HepG2 (cell line): ENCODE data around the gene GFRA4. TPM values are rescaled to one million over a fixed set of nuclear protein-coding genes. Genes with fewer than 3 reads are reported as not detected.

ENCODE experiments used
- ATAC-seq: fragments of 200-7000 bp; cut with Tn5 transposase; 3 replicates; pipeline ENCODE4 v1.9.1; 2020; ENCODE audit warnings: mild to moderate bottlenecking, moderate library complexity
- BruUV-seq: library from RNA; stranded (reverse); fragments of 400-500 nt; replicated peaks from 2 replicates; lab custom pipeline; 2021; lab: Mats Ljungman, UMichigan
- CTCF ChIA-PET: fragments of 300-600 bp; formaldehyde crosslinking; extraction: SDS; loops from one replicate; lab custom pipeline; 2021; ENCODE audit warnings: low total read pairs, inconsistent platforms, low intra/inter-chr PET ratio; lab: Yijun Ruan, JAX
- POLR2A ChIA-PET: fragments of 350-600 bp; sonication (Branson Sonifier 250); formaldehyde crosslinking; loops from one replicate; lab custom pipeline; 2020; ENCODE audit warnings: antibody characterized with exemption, inconsistent platforms; lab: Yijun Ruan, JAX
- DNase-seq: peaks from one replicate; pipeline ENCODE4 v3.0.0-alpha.2; 2015; ENCODE audit warnings: low spot score
- FAIRE-seq: peaks from 3 replicates; lab custom pipeline; 2011; peaks lifted over from hg19 to GRCh38; lab: Jason Lieb, UNC
- H2AFZ ChIP-seq: one replicate; pipeline ENCODE4 v1.6.1; 2011; ENCODE audit warnings: low read length, inconsistent platforms
- H3K27ac ChIP-seq: fragments of 300-600 bp; 3 replicates; pipeline ENCODE4 v1.8.0; 2011; ENCODE audit warnings: mixed run types, mild to moderate bottlenecking, mixed read lengths, low read length, inconsistent platforms; ENCODE audit not compliant: insufficient read depth; ENCODE audit errors: extremely low read length
- H3K27me3 ChIP-seq, 2 experiments: fragments of 200-600 bp in 1 of 2; 2 replicates in 1 of 2; 3 replicates in 1 of 2; pipeline versions ENCODE4 v1.6.0 to v1.8.0; 2011; ENCODE audit warnings: low read length in 2 of 2, mild to moderate bottlenecking in 2 of 2, moderate library complexity in 2 of 2, inconsistent platforms in 1 of 2; ENCODE audit not compliant: insufficient read depth in 2 of 2, control insufficient read depth in 1 of 2
- H3K36me3 ChIP-seq, 2 experiments: fragments of 200-600 bp in 1 of 2; replicated peaks in 1 of 2; 2 replicates in 1 of 2; 3 replicates in 1 of 2; pipeline versions ENCODE4 v1.5.1 to v1.8.0; 2011; ENCODE audit warnings: low read length in 2 of 2, inconsistent platforms in 1 of 2; ENCODE audit not compliant: insufficient read depth in 2 of 2, control insufficient read depth in 1 of 2
- H3K4me1 ChIP-seq: 2 replicates; pipeline ENCODE4 v1.5.1; 2012; ENCODE audit warnings: low read length, inconsistent platforms; ENCODE audit not compliant: insufficient read depth
- H3K4me2 ChIP-seq: 2 replicates; pipeline ENCODE4 v1.6.0; 2011; ENCODE audit warnings: low read depth, low read length, inconsistent platforms
- H3K4me3 ChIP-seq, 3 experiments: fragments of 200-600 bp in 1 of 3; sonication (generic), shearing (Covaris generic) in 1 of 3; replicated peaks in 1 of 3; 2 replicates each; pipeline ENCODE4 v1.5.1; 2011 to 2016; ENCODE audit warnings: low read length in 3 of 3, inconsistent platforms in 2 of 3, low read depth in 2 of 3, mild to moderate bottlenecking in 2 of 3, control low read depth in 1 of 3, mixed read lengths in 1 of 3; ENCODE audit not compliant: insufficient read depth in 1 of 3
- H3K79me2 ChIP-seq: one replicate; pipeline ENCODE4 v1.6.1; 2011; ENCODE audit warnings: low read length, inconsistent platforms; ENCODE audit not compliant: insufficient read depth
- H3K9ac ChIP-seq: 2 replicates; pipeline ENCODE4 v1.6.0; 2011; ENCODE audit warnings: mild to moderate bottlenecking, low read depth, low read length, inconsistent platforms; ENCODE audit not compliant: insufficient read depth
- H3K9me3 ChIP-seq: 2 replicates; pipeline ENCODE4 v1.5.1; 2012; ENCODE audit warnings: mild to moderate bottlenecking, low read length
- H4K20me1 ChIP-seq: 2 replicates; pipeline ENCODE4 v1.6.0; 2011; ENCODE audit warnings: inconsistent platforms, mild to moderate bottlenecking, low read length, moderate library complexity; ENCODE audit not compliant: insufficient read depth
- DMAP1 ChIP-seq: IDR thresholded peaks from 2 replicates; pipeline ENCODE4 v1.6.1; 2016
- EZH2 ChIP-seq: conservative IDR thresholded peaks from 2 replicates; pipeline ENCODE4 v1.6.1; 2012; ENCODE audit warnings: mild to moderate bottlenecking, low read depth, low read length, moderate library complexity
- FOSL1 ChIP-seq: sonication (generic); formaldehyde crosslinking; IDR thresholded peaks from 2 replicates; pipeline ENCODE4 v1.9.0; 2021; ENCODE audit warnings: missing genetic modification reagents, borderline replicate concordance
- NFE2L2 ChIP-seq: fragments of 150-350 bp; IDR thresholded peaks from 2 replicates; pipeline ENCODE4 v1.6.1; 2014; ENCODE audit warnings: low read length
- NFYB ChIP-seq: sonication (generic); formaldehyde crosslinking; IDR thresholded peaks from 2 replicates; pipeline ENCODE4 v1.4.0; 2020; ENCODE audit warnings: missing genetic modification reagents
- POLR2A ChIP-seq, 2 experiments: IDR thresholded peaks; 2 replicates each; pipeline ENCODE4 v1.6.1; 2011; ENCODE audit warnings: low read depth in 2 of 2, low read length in 2 of 2, mild to moderate bottlenecking in 1 of 2, moderate library complexity in 1 of 2; ENCODE audit not compliant: insufficient read depth in 1 of 2
- RBFOX2 ChIP-seq: fragments of 200-400 bp; formaldehyde crosslinking; IDR thresholded peaks from 2 replicates; pipeline ENCODE4 v1.6.1; 2017; ENCODE audit warnings: low read depth, mild to moderate bottlenecking, low read length
- SP1 ChIP-seq, 2 experiments: fragments of 450-650 bp in 1 of 2; sonication (generic) in 1 of 2; formaldehyde crosslinking in 1 of 2; IDR thresholded peaks; 2 replicates each; pipeline versions ENCODE4 v1.4.0 to v1.6.1; 2016 to 2020; ENCODE audit warnings: missing genetic modification reagents in 1 of 2
- THYN1 ChIP-seq: sonication (generic); formaldehyde crosslinking; IDR thresholded peaks from 2 replicates; pipeline ENCODE4 v1.8.1; 2023; ENCODE audit warnings: low read depth, mild to moderate bottlenecking, moderate library complexity, missing genetic modification reagents, borderline replicate concordance
- ZNF12 ChIP-seq: sonication (generic); formaldehyde crosslinking; IDR thresholded peaks from 2 replicates; pipeline ENCODE4 v1.5.0; 2020; ENCODE audit warnings: missing genetic modification reagents
- ZNF383 ChIP-seq: sonication (generic); formaldehyde crosslinking; IDR thresholded peaks from 2 replicates; pipeline ENCODE4 v1.4.0; 2020; ENCODE audit warnings: missing genetic modification reagents, mild to moderate bottlenecking, borderline replicate concordance
- ZNF451 ChIP-seq: sonication (generic); formaldehyde crosslinking; IDR thresholded peaks from 2 replicates; pipeline ENCODE4 v1.5.0; 2020; ENCODE audit warnings: mild to moderate bottlenecking, missing genetic modification reagents
- ZNF780A ChIP-seq: sonication (generic); formaldehyde crosslinking; IDR thresholded peaks from 2 replicates; pipeline ENCODE4 v1.8.0; 2022; ENCODE audit warnings: mild to moderate bottlenecking, missing genetic modification reagents, moderate library complexity
- ZNF841 ChIP-seq: sonication (generic); formaldehyde crosslinking; IDR thresholded peaks from 2 replicates; pipeline ENCODE4 v1.8.1; 2023; ENCODE audit warnings: missing genetic modification reagents, borderline replicate concordance
- WGBS: methylation state at CpG from one replicate; pipeline ENCODE4 v1.1.6; 2017; ENCODE audit warnings: low lambda C conversion rate; 5-methylcytosine and 5-hydroxymethylcytosine counted together
- in situ Hi-C: cut with HindIII; loops from 2 replicates; pipeline ENCODE4 v1.10.0; 2017; ENCODE audit warnings: low pct_unique_long_range_greater_than_20kb; ENCODE audit not compliant: extremely low pct_ligation_motif_present
- intact Hi-C: fragments of 100-400 bp; cut with micrococcal nuclease; formaldehyde crosslinking; loops from one replicate; pipeline ENCODE4 v1.10.0; 2022; ENCODE audit not compliant: unreplicated experiment
- polyA plus RNA-seq, 8 experiments: library from polyadenylated mRNA; depleted of rRNA in 3 of 8; stranded (reverse) in 7 of 8; unstranded in 1 of 8; fragments of >200 nt; fragmentation: Illumina TruSeq in 4 of 8; extraction: Trizol in 4 of 8; gene quantifications; 2 replicates each; pipeline versions ENCODE4 v1.2.1 to v1.2.3, GENCODE V29; 2011 to 2016; ENCODE audit warnings: low read depth in 4 of 8, missing spikeins in 1 of 8, mixed read lengths in 1 of 8; ENCODE audit not compliant: insufficient read depth in 1 of 8
- total RNA-seq, 5 experiments: library from RNA; depleted of rRNA; stranded (reverse); fragments of >200 nt; fragmentation: Illumina TruSeq; extraction: Trizol; gene quantifications; 2 replicates each; pipeline ENCODE4 v1.2.3, GENCODE V29; 2016; ENCODE audit warnings: low read depth in 1 of 5
- TF ChIP-seq, protein P1 (sequence below): sonication (generic); formaldehyde crosslinking; IDR thresholded peaks from 2 replicates; pipeline ENCODE4 v1.5.1; 2020; ENCODE audit warnings: missing genetic modification reagents, mild to moderate bottlenecking, borderline replicate concordance
- TF ChIP-seq, protein P2 (sequence below): sonication (generic); formaldehyde crosslinking; conservative IDR thresholded peaks from 2 replicates; pipeline ENCODE4 v1.5.0; 2020; ENCODE audit warnings: missing genetic modification reagents
- TF ChIP-seq, protein P3 (sequence below): sonication (generic); formaldehyde crosslinking; IDR thresholded peaks from 2 replicates; pipeline ENCODE4 v1.4.0; 2020; ENCODE audit warnings: missing genetic modification reagents

The GFRA4 gene
- total and polyA plus RNA-seq, 2 of the 13 experiments (the other 11 are each of a cell fraction or from before 2014, with no cell fraction given) = not detected

DNA sequence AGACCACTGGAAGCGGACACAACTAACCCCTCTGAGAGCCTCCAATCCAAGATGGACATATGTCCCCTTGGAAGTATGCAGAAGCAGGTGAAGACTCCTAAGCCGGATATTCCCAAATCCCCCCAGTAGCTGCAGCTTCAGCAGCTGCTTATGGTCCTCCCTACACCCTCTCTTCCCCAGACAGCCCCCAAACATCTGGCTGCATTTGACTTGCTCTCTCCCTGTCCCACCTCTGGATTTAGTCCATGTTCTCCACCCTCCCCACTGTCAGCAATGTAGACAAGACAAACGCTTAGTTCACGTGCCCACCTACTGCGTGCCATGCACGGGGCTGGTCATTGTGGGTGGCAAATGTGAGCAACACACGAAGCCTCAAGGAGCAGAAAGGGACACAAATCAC lies 23.2 kb upstream of the GFRA4 start:
- Histone ChIP-seq H3K4me3 (no peak overlapping the region), H2AFZ (no peak overlapping the region), H3K27me3 (peaks cover 24 to 69% of the 10 kb centered on the region in 2 experiments), H4K20me1 (no peaks in the 10 kb centered on the region), H3K27ac (no peak overlapping the region), H3K9ac (no peak overlapping the region), H3K4me2 (no peak overlapping the region), H3K36me3 (no peaks in the 10 kb centered on the region), H3K79me2 (no peaks in the 10 kb centered on the region), H3K9me3 (no peaks in the 10 kb centered on the region), H3K4me1 (0 out of 2 replicates have a peak, but pooled peaks cover 7% of the 10 kb centered on the region)
- in situ Hi-C loops = no loop called here
- ChIA-PET POLR2A (no interaction called here), CTCF (no interaction called here)
- FAIRE-seq (no peak), DNase-seq (no peak), ATAC-seq (no peak)
- 35% methylated on average over 7 of the region's 7 CpGs for WGBS
- TF ChIP-seq ZNF383 (CRISPR knock-in tag) (no peak), ZNF451 (CRISPR knock-in tag) (no peak)
- intact Hi-C loops = no loop called here
- BruUV-seq = no TSS peak

DNA sequence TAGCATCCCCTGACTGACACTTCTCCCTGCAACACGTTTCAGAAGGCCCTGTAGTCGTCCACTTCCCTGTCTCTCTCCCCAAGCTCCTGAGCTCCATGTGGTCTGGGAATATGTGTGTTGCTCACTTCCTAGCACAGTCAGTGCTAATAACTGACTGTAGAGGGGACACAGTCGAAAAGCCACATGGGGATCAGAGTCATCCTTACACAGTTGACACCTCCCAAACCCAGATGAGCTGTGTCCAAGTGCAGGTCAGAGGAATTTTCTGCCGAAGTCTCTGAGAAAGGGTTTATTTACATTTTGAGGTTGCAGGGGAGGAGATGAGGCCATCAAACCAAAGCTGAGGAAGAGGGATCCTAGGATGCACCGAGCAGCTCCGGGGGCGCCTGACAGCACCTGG lies 22.1 kb upstream of the GFRA4 start:
- no peak overlapping the region for H2AFZ ChIP-seq
- no peak for DNase-seq
- H3K9me3 ChIP-seq = no peaks in the 10 kb centered on the region
- CTCF ChIA-PET = no interaction called here
- H4K20me1 ChIP-seq = no peaks in the 10 kb centered on the region
- peaks cover 31 to 75% of the 10 kb centered on the region in 2 experiments for H3K27me3 ChIP-seq
- H3K27ac ChIP-seq = no peak overlapping the region
- H3K36me3 ChIP-seq = no peaks in the 10 kb centered on the region
- in situ Hi-C loops = no loop called here
- TF ChIP-seq POLR2A (IDR thresholded peaks at IDR 0.05; ENCODE audit: insufficient read depth in 1 of 2, low read depth in 2 of 2, low read length in 2 of 2) = no peak
- no peak for TF ChIP-seq THYN1 (CRISPR knock-in tag)
- TF ChIP-seq, protein P1, sequence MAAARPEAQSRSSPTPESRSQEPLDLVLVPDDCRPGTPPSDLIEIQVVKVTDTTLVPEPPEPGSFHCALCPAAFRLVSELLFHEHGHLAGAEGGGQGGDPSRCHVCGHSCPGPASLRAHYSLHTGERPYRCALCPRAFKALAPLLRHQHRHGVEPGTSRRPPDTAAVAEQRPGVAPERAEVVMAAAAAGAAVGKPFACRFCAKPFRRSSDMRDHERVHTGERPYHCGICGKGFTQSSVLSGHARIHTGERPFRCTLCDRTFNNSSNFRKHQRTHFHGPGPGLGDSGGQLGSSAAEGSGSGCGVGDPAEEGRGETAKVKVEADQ (CRISPR knock-in tag) = no peak
- TF ChIP-seq, protein P2, sequence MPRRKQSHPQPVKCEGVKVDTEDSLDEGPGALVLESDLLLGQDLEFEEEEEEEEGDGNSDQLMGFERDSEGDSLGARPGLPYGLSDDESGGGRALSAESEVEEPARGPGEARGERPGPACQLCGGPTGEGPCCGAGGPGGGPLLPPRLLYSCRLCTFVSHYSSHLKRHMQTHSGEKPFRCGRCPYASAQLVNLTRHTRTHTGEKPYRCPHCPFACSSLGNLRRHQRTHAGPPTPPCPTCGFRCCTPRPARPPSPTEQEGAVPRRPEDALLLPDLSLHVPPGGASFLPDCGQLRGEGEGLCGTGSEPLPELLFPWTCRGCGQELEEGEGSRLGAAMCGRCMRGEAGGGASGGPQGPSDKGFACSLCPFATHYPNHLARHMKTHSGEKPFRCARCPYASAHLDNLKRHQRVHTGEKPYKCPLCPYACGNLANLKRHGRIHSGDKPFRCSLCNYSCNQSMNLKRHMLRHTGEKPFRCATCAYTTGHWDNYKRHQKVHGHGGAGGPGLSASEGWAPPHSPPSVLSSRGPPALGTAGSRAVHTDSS (CRISPR knock-in tag) = no peak
- TF ChIP-seq SP1 (IDR thresholded peaks at IDR 0.05) = no peak
- no peak for TF ChIP-seq SP1 (CRISPR knock-in tag; IDR thresholded peaks at IDR 0.05)
- TF ChIP-seq ZNF12 (CRISPR knock-in tag) = no peak
- TF ChIP-seq ZNF841 (CRISPR knock-in tag) = no peak
- no peak for TF ChIP-seq FOSL1 (CRISPR knock-in tag)
- TF ChIP-seq EZH2 = no peak
- TF ChIP-seq, protein P3, sequence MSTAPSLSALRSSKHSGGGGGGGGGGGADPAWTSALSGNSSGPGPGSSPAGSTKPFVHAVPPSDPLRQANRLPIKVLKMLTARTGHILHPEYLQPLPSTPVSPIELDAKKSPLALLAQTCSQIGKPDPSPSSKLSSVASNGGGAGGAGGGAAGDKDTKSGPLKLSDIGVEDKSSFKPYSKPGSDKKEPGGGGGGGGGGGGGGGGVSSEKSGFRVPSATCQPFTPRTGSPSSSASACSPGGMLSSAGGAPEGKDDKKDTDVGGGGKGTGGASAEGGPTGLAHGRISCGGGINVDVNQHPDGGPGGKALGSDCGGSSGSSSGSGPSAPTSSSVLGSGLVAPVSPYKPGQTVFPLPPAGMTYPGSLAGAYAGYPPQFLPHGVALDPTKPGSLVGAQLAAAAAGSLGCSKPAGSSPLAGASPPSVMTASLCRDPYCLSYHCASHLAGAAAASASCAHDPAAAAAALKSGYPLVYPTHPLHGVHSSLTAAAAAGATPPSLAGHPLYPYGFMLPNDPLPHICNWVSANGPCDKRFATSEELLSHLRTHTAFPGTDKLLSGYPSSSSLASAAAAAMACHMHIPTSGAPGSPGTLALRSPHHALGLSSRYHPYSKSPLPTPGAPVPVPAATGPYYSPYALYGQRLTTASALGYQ (CRISPR knock-in tag) = no peak
- TF ChIP-seq NFE2L2 = no peak
- no peak for TF ChIP-seq DMAP1 (CRISPR knock-in tag)
- no peak for TF ChIP-seq RBFOX2
- TF ChIP-seq ZNF780A = no peak
- no peak for TF ChIP-seq NFYB
- TF ChIP-seq, all 625 proteins: peak for 0
- H3K9ac ChIP-seq = no peak overlapping the region
- no TSS peak for BruUV-seq
- WGBS = 27% methylated on average over 7 of the region's 7 CpGs
- no peaks in the 10 kb centered on the region for H3K79me2 ChIP-seq
- H3K4me2 ChIP-seq = no peak overlapping the region
- ATAC-seq = no peak
- intact Hi-C loops = no loop called here
- no peak for FAIRE-seq
- POLR2A ChIA-PET = no interaction called here
- H3K4me1 ChIP-seq = 0 out of 2 replicates have a peak, but pooled peaks cover 9% of the 10 kb centered on the region
- no peak overlapping the region for H3K4me3 ChIP-seq
